ENCODE data around the gene YES1.
A peak's percentile ranks its signal among the peaks of the same experiment; 100 is the strongest.

Gene YES1

GRCh38 chr18:811892-812375 is at the start of gene YES1:
YES1 (minus strand) TSS chr18:812242; CDS start chr18:756827, 55,415 bp downstream.
- DNase-seq (ENCODE audit: low read depth, low spot score), result peak; percentile 75

- no peak for DNase-seq (ENCODE audit: low read depth, low spot score)
These were observed 45.9 kb upstream of the YES1 start for GRCh38 chr18:857986-858385.

DNA sequence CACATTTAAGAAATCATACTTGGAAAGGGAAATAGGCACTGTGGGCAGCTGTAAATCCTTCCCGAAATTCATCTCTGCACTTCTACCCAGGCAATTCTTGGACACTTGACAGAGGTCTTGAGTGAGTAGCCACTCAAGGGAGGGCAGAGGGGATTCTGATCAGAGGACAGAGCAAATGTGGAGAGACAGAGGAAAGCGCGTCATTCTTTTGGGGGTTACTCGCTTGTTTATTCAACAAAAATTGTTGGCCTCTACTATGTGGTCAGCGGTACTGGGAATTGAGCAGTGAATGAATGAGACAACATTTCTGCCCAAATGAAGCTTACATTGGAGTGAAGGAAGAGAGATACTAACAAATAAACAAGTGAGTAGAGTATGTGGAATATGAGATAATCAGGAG is 41.4 kb upstream of the YES1 start:
- DNase-seq (ENCODE audit: low read depth, low spot score), result no peak

- DNase-seq (ENCODE audit: low read depth, low spot score), result no peak
These were observed 38.9 kb upstream of the YES1 start for GRCh38 chr18:850960-851359.

- DNase-seq (ENCODE audit: low read depth, low spot score), result no peak
These were observed 37.0 kb upstream of the YES1 start for GRCh38 chr18:849021-849420.

DNA sequence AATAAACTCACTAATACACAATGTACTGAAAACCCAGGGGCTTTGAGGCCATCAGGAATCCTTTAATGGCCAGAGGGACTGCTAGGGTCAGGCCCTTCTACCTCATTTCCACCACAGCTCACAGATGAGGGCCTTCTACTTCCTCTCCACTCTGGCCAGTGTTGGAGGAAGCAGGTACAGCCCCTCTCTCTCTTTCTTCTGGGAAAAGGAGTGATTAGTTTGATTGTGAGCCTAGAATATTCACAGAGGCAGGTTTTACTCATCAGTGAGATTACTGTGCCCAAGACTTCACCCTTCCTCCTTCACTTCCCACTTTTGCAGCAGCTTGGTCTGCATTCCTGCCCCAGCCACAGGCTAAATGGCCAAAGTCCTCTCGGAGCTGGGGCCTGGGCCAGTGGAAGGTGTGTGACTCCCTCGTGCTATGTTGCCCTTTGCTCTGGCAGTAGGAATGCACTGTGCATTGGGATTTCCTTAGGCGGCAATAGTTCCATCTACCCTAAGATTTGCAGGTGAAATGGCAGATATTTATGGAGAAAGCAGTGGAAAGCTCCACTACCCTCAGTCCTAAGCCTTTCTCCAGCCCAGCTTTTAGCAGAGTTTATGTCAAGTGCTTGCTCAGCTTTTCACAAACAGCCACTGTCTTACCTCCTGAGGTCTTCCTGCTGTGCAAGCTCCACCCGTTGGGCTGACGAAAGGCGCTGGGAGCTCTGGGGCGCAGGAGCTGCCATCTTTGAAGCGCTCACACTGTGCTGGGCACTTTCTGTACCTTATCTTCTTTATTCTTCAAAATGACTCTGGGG is 36.2 kb upstream of the YES1 start:
- peak; percentile 21 for DNase-seq (ENCODE audit: low read depth, low spot score)

- no peak for DNase-seq (ENCODE audit: low read depth, low spot score)
These were observed 33.2 kb upstream of the YES1 start for GRCh38 chr18:845152-845819.

GRCh38 chr18:841647-842370 is 29.8 kb upstream of the YES1 start:
- DNase-seq (ENCODE audit: low read depth, low spot score), result no peak

GRCh38 chr18:840516-840915 is 28.5 kb upstream of the YES1 start:
- DNase-seq (ENCODE audit: low read depth, low spot score), result no peak

- DNase-seq (ENCODE audit: low read depth, low spot score), result no peak
These were observed 28.0 kb upstream of the YES1 start for GRCh38 chr18:840023-840408.

- peak; percentile 97 for DNase-seq (ENCODE audit: low read depth, low spot score)
These were observed 27.4 kb upstream of the YES1 start for GRCh38 chr18:839224-840022.

- no peak for DNase-seq (ENCODE audit: low read depth, low spot score)
These were observed 25.9 kb upstream of the YES1 start for GRCh38 chr18:837922-838321.

GRCh38 chr18:834082-834720 is 22.2 kb upstream of the YES1 start:
- no peak for DNase-seq (ENCODE audit: low read depth, low spot score)

- DNase-seq (ENCODE audit: low read depth, low spot score), result no peak
These were observed 21.2 kb upstream of the YES1 start for GRCh38 chr18:833197-833596.

GRCh38 chr18:832085-832681 is 20.1 kb upstream of the YES1 start:
- peak; percentile 83 for DNase-seq (ENCODE audit: low read depth, low spot score)

DNA sequence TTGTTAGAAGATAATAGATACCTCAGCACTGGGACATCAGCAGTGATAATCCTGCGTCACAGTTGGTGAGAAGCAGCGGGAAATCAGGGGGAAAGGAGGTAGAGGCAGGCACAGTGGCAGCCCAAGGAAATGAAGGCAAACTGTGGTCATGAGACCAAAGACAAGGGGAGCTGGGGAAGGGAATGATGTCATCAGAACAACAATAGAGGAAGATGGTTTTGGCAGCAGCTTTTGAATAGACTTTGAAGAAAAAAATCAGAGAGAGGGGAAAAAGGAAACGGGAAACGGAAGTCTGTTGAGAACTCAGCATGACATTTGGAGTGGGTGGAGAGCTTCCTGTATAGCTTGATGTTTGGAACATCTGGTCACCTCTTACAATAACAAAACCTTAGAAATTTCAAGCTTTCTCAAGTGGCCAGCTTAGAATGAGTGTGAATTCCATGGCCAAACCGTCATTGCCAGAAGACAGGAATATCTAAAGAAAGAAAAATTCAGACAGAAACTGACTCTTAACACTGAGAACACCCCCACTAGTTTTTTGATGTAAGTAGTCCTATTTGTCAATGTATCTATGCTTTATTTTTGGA is 18.4 kb upstream of the YES1 start:
- peak; percentile 58 for DNase-seq (ENCODE audit: low read depth, low spot score)

GRCh38 chr18:829432-829831 is 17.4 kb upstream of the YES1 start:
- DNase-seq (ENCODE audit: low read depth, low spot score), result no peak

GRCh38 chr18:827093-827677 is 15.1 kb upstream of the YES1 start:
- no peak for DNase-seq (ENCODE audit: low read depth, low spot score)

DNA sequence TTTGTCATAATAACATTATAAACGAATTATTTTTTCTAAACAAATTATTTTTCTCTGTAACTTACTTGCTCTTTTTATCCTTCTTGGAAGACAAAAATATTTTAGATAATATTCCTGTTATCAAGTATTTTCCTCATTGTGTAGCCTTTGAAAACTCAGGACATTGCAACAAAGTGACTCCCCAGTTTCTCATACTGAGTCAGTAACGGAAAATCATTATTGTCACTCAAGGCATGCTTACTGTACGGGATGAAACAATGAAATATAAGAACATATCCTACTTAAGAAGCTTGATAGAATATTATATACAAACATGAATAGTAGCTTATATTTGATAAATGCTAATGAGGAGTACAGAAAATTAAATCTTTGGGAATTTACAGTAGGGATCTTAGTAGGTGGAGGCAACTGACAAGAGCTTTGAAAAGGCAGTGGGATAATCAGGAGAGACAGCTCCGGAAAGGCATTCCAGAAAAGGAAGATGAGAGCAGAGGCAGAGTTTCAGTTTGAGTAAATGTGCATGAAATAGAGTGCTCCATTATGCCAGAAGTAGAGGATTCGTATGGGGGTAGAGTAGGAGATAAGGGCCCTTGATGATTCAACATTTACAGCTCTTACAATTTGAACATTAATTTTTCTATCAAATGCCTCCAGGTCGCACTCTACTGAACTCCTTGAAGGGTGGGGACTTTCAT is 14.0 kb upstream of the YES1 start:
- DNase-seq (ENCODE audit: low read depth, low spot score), result no peak
